ENCODE measurements around the gene HOXD9. TPM values are rescaled to one million over a fixed set of nuclear protein-coding genes. Genes with fewer than 3 reads are reported as not detected.

HOXD9 gene
- total RNA-seq, 2 donors from 2014 or later: 0.33 to 1.6 TPM

- no peak for DNase-seq
- H3K4me3 ChIP-seq: no peak overlapping the region
- H3K9me3 ChIP-seq: no peaks in the 10 kb centered on the region
- no peaks in the 10 kb centered on the region for H3K36me3 ChIP-seq (replicated peaks in 1 of 2; ENCODE audit: insufficient read depth in 1 of 2, low read depth in 2 of 2)
- H3K27ac ChIP-seq: no peak overlapping the region
- peaks cover 0 to 64% of the 10 kb centered on the region in 2 donors for H3K27me3 ChIP-seq
- intact Hi-C loops (cut with DNase I): loop anchor here (5.0 to 10.0 kb wide), 2 partner anchors 517 to 689 kb away; no protein-coding TSS in a partner anchor
- WGBS, 2 donors: 14 to 17% methylated on average over 6 of the region's 6 CpGs
- no peak for ATAC-seq
- H3K4me1 ChIP-seq: peaks cover 24% of the 10 kb centered on the region
- TF ChIP-seq POLR2A (IDR thresholded peaks at IDR 0.05) (no peak), CTCF (IDR thresholded peaks at IDR 0.05) (no peak)
These were observed 3.2 kb downstream of the HOXD9 start for GRCh38 chr2:176125772-176126054.

DNA sequence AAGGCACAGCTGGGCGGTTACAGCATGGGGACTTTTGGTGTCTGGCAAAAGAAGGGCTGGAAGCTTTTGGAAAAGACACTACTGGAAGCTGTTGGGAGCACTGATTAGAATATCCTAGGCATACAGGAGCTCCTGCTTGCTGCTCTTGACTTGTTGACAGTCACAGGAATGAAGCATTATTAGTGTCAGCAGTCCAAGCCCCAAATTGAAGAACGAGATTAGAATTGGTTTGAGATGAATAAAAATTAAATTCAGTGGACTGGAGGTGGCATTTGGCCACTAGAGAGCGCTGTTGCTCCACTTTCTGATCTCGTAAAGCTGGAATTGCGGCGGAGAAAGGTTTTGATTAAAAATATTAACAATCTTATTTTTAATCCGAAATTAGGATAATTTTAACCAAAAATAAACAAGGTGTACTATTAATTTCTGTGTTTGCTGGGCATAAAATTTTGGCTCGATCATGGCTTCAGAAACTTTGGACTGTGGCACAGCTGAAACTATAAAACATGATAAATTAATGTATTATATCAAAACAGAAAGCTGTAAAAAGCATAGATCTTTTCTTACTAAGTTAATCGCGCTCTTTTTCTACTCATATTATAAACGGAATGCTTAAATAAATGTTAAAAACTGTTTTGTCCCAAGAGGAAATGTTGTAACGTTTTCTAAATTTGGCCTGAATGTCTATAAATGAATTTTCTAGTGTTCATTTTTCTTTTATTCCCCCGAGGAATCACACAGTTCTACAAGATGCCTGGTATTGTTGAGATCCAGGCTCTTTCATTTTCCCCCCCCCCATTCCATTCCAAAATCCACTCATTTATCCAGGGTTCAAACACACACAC is 4.6 kb downstream of the HOXD9 start:
- intact Hi-C loops (cut with DNase I): loop anchor here (5.0 to 10.0 kb wide), 2 partner anchors 515 to 688 kb away; no protein-coding TSS in a partner anchor
- 1 to 3% methylated on average over 13 of the region's 13 CpGs for WGBS, 2 donors
- peak; percentile 70 to 80 (median 74) for DNase-seq
- Histone ChIP-seq H3K36me3 (replicated peaks in 1 of 2; ENCODE audit: insufficient read depth in 1 of 2, low read depth in 2 of 2) (no peaks in the 10 kb centered on the region), H3K9me3 (no peaks in the 10 kb centered on the region), H3K27ac (no peak overlapping the region), H3K4me3 (no peak overlapping the region), H3K27me3 (peaks cover 0 to 62% of the 10 kb centered on the region in 2 donors), H3K4me1 (peaks cover 23% of the 10 kb centered on the region)
- TF ChIP-seq POLR2A (IDR thresholded peaks at IDR 0.05) (no peak), CTCF (IDR thresholded peaks at IDR 0.05) (peak; percentile 54 to 99 (median 87))
- no peak for ATAC-seq

DNA sequence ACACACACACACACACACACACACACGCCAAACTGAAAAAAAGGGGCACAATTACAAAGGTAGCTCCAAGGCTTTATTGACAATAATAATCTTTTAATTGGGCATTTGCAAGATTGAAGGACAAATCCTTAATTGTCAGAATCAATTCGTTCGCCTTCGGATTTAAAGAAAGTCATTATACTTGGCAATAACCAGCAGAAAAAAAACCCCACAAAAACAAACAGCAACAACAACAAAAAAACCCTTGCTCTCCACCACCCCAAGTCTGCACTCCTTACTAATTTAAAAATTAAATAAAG is 5.2 kb downstream of the HOXD9 start:
- Histone ChIP-seq H3K9me3 (no peaks in the 10 kb centered on the region), H3K27ac (no peak overlapping the region), H3K4me3 (no peak overlapping the region), H3K4me1 (peaks cover 17% of the 10 kb centered on the region), H3K27me3 (peaks cover 0 to 62% of the 10 kb centered on the region in 2 donors), H3K36me3 (replicated peaks in 1 of 2; ENCODE audit: insufficient read depth in 1 of 2, low read depth in 2 of 2) (no peaks in the 10 kb centered on the region)
- intact Hi-C loops (cut with DNase I): loop anchor here (5.0 to 10.0 kb wide), 2 partner anchors 515 to 687 kb away; no protein-coding TSS in a partner anchor
- no peak for ATAC-seq
- no peak for TF ChIP-seq CTCF (IDR thresholded peaks at IDR 0.05)
- no peak for TF ChIP-seq POLR2A (IDR thresholded peaks at IDR 0.05)
- no peak for DNase-seq
- 13 to 14% methylated on average over 4 of the region's 4 CpGs for WGBS, 2 donors

DNA sequence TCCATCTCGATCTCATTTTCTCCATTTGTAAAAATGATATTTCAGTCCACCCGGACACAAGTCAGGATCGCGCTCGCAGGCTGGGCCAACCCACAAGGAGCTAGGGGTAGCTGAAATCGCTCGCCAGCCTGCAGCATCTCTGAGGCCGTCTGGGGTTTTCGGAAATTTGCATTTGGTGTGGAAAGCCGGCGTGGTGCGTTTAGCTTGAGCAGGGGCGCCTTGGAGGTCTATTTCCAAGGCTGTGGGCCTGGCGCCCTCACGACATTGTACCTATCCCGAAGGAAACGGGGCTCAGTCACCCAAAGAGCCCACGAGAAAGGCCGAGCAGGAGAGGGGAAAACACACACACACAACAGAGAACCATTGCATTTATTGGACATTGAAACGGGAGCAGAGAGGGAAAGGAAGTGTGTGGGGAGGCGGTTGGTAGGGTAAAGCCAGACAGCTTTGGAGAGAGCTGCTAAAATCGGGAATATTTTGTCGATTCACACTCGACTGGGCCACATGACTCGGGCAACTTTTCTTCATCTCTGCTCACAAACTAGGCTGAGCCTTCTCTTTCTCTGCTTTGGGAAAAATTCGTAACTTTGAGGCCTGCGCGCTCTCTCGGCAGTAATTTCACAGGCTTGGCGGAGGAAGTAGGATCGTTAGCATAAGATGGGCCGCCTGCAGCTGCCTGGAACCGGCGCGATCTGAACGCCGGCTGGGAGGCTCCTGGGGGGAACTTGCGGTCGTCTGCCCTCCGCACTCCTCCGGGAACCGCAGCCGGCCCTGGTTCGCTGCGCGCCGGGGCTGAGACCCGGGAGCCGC is 5.9 kb downstream of the HOXD9 start:
- DNase-seq (no peak), ATAC-seq (no peak)
- peaks cover 0 to 62% of the 10 kb centered on the region in 2 donors for H3K27me3 ChIP-seq
- intact Hi-C loops (cut with DNase I): loop anchor here (5.0 to 10.0 kb wide), 2 partner anchors 514 to 686 kb away; no protein-coding TSS in a partner anchor
- no peaks in the 10 kb centered on the region for H3K36me3 ChIP-seq (replicated peaks in 1 of 2; ENCODE audit: insufficient read depth in 1 of 2, low read depth in 2 of 2)
- peaks cover 10% of the 10 kb centered on the region for H3K4me1 ChIP-seq
- WGBS, 2 donors: 8 to 12% methylated on average over 45 to 49 of the region's 49 CpGs
- no peak overlapping the region for H3K27ac ChIP-seq
- TF ChIP-seq POLR2A (IDR thresholded peaks at IDR 0.05): no peak
- TF ChIP-seq CTCF (IDR thresholded peaks at IDR 0.05): no peak
- H3K9me3 ChIP-seq: no peaks in the 10 kb centered on the region
- no peak overlapping the region for H3K4me3 ChIP-seq

All from body of pancreas (tissue), 4 donors.